Mesangial cell (primary cell): ENCODE results near the gene AGO1. TPM values are rescaled to one million over a fixed set of nuclear protein-coding genes. Genes with fewer than 3 reads are reported as not detected.

ENCODE experiments used
- total RNA-seq: library from RNA; depleted of rRNA; stranded (reverse); fragments of >200 nt; gene quantifications from 2 replicates; pipeline ENCODE4 v1.2.3, GENCODE V29; 2015

The AGO1 gene
- total RNA-seq, result 17.1 and 17.2 TPM in 2 replicates

GRCh38 chr1:35882945-35883634, at the start of gene AGO1:
AGO1 (plus strand) TSS chr1:35883209; CDS start chr1:35883422, 213 bp downstream.

GRCh38 chr1:35930593-35931445, 47.8 kb downstream of the AGO1 start, which contains the start of gene AGO3:
AGO3 (plus strand) TSS chr1:35931105; CDS start chr1:35931427, 322 bp downstream.

Other genes starting within 250 kb of the AGO1 start
- 46.0 and 91.3 TPM in 2 replicates for gene PSMB2, start 241.7 kb upstream of the AGO1 start, total RNA-seq
- 9.6 and 10.4 TPM in 2 replicates for gene C1orf216, start 164.3 kb upstream of the AGO1 start, total RNA-seq
- 1.3 and 19.6 TPM in 2 replicates for gene CLSPN, start 113.2 kb upstream of the AGO1 start, total RNA-seq
- 2.9 and 9.0 TPM in 2 replicates for gene AGO4, start 75.2 kb upstream of the AGO1 start, total RNA-seq
- gene AGO3, start 47.9 kb downstream of the AGO1 start, total RNA-seq, result 4.2 and 6.0 TPM in 2 replicates
- 0.33 and 0.51 TPM in 2 replicates for gene TEKT2, start 200.9 kb downstream of the AGO1 start, total RNA-seq
- gene ADPRS, start 205.7 kb downstream of the AGO1 start, total RNA-seq, result 47.8 and 53.0 TPM in 2 replicates
- 1.5 and 5.7 TPM in 2 replicates for gene COL8A2, start 242.0 kb downstream of the AGO1 start, total RNA-seq